Measurements from ENCODE around the gene CFHR3. TPM values are rescaled to one million over a fixed set of nuclear protein-coding genes. Genes with fewer than 3 reads are reported as not detected.
A peak's percentile ranks its signal among the peaks of the same experiment; 100 is the strongest.
"Not testable (repeated sequence)": the region's sequence is repeated elsewhere in the genome, so short reads cannot be mapped to it uniquely, and the experiment has no call there.

The CFHR3 gene
- total RNA-seq: not detected in 2 replicates

DNA sequence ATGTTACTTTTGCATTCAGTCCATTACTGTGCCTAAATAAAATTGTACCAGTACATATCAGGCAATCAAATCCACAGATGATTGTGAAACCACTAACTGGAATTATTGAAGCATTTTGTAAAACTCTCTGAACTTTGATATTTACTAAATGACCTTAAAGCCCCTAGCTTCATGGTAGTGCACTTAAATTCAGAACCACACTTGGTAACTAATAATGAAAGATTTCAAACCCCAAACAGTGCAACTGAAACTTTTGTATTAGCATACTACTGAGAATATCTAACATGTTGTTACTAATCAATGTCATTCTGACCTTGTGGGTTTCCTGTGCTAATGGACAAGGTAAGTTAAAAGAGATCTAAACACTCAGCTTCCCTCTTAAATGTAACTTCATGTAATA, at the start of gene CFHR3:
Gene CFHR3, plus strand, starts transcription at position 238 of the 400 bp plus-strand sequence. Its CDS starts 47 bp downstream, at position 285.
- no peak for DNase-seq (ENCODE audit: low read depth)

DNA sequence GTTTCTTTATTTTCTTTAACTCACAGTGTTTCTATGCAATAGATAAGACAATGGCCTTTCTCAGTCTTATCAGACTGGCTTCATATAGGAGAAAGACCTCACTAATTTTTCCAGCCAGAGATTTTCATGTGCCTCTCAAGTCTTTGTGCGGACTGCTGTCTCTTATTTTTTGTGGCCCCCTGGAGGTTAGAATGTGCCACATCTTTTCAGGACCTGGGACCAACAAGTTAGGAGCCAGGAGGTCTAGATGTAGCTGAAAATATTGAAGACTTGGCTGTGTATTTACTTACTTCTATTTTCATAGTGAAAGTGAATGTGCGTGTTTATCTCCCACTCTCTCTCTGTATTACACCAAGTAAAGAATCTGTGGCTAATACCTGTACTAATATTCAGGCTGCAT, 42.1 kb upstream of the CFHR3 start:
- no peak for DNase-seq (ENCODE audit: low read depth)

DNA sequence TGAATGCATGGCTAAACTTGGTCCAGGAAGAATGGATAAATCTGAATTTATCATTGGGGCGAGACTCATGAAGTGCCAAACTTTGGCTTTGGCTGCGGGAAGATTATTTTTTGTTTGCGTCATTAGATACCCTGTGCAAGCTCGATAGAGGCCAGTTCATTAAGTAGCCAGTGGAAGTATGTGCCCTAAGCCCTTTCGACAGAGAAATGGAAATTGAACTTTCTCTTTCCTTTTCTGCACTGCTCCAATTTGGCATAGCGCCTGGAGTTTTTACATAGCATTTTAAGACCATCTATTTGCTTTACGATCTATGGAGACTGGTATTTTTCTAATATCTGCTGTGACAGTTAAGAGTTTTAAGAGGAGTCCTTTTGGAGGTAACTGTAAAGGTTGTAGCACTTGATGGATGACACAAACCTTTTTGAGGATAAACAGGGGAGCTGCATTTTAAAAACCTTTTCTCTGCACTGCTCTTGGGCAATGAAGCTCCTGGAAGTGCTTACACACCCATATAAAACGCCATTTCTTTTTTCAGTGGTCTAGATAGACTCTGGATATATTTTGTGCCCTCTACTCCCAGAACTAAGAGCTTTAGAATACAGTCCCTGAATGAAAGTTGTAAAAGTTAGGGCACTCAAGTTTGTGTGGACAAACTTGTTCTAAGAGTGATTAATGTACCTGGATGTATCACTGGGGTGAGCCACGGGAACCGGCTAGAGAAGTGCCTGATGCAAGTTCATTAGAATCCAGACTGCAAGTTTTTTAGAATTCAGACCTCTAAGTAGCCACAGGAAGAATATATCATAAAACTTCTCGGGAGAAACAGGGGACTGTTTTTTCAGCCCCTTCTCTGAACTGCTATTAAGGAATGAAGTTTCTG, 41.3 kb upstream of the CFHR3 start:
- DNase-seq (ENCODE audit: low read depth): no peak

DNA sequence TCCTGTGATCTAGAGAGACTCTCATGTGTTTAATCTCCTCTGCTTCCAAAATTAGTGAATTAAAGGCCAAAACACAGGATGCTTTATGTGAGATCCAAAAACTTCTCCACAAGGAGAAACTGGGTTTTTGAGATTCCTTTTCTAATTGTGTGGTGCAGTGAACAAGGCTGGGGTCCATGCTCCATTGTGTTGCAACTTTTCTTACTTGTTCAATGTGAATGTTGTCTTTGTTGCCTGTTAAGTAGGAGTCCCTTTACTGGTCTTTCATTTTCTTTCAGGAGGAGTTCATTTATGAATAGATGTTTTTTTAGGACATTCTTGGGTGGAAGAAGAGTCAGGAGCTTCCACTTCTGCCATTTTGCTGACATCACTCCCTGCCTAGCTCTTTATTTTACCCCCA, 40.6 kb upstream of the CFHR3 start:
- no peak for DNase-seq (ENCODE audit: low read depth)

DNA sequence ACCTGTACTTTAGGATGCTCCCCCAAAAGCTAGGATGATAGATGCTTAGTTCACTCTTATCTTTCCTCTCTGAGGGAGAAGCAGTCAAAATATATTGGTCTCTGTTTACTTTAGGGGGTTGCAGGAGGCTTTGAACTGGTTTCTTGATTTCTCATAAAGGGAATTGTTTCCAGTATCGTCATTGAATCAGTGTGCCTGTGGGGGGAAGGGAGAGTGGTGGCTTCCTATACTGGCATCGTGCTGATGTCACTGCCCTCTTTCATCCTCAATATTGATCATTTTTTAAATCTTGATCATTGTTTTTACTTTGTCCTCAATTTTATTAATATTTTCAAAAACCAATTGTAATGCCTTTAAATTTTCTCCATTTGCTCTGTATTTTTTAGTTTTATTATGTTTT, 40.2 kb upstream of the CFHR3 start:
- DNase-seq (ENCODE audit: low read depth): no peak

DNA sequence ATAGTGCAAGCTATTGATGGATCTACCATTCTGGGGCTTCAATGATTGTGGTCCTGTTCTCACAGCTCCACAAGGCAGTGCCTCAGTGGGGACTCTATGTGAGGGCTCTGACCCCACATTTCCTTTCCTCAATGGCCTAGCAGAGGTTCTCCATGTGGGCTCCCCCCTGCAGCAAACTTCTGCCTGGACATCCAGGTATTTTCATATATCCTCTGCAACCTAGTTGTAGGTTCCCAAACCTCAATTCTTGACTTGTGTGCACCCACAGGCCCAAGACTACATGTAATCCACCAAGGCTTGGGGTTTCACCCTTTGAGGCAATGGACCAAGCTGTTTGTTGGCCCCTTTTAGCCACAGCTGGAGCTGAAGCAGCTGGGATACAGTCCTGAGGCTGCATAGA, 35.9 kb upstream of the CFHR3 start:
- no peak for DNase-seq (ENCODE audit: low read depth)

DNA sequence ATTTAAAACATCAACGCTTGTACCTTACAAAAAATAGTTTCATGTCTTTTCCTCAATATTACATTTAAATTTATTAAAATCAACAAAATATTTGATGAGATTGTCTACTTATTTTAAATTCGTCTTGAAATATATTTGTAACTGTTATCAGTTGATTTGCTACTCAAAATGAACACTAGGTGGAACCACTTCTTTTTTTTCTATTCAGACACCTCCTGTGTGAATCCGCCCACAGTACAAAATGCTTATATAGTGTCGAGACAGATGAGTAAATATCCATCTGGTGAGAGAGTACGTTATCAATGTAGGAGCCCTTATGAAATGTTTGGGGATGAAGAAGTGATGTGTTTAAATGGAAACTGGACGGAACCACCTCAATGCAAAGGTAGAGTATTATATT, 31.4 kb upstream of the CFHR3 start:
- DNase-seq (ENCODE audit: low read depth): peak; percentile 28

DNA sequence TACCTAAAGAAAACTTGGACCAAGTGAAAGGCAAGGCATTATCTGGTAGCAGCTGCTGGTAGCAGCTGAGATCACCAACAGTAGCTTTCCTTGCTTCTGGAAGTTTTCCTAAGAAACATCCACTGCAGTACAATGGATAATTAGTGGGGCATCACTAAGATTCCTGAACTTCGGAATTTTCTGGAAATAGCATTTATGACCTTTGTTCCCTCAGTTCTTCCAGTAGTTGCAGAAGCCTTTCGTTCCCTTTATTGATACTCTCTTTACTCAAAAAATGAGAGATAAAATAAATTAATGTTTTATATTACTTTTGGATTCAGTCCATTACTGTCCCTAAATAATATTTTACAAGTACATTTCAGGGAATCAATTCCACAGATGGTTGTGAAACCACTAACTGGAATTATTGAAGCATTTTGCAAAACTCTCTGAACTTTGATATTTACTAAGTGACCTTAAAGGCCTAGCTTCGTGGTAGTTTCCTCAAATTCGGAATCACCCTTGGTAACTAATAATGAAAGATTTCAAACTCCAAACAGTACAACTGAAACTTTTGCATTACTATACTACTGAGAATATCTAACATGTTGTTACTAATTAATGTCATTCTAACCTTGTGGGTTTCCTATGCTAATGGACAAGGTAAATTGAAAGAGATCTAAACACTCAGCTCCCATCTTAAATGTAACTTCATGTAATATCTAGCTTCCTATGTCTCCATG, 9.5 kb upstream of the CFHR3 start:
- DNase-seq (ENCODE audit: low read depth): not testable (repeated sequence)

DNA sequence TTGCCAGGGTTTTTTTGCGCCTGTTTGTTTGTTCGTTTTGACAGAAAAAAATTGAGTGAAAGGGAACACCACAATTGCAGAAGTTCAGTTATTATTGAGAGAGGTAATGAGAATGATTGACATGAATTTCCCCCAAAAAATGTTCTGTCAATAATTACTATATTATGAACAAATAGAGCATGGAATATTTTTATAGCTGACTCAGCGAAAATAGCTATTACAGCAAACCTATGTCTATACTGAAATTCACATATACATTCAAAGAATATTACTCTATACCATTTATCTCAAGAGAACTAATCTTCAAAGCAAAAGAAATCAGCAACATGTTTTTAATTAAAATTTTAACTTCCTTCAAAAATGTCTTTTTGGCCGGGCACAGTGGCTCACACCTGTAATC, 4.8 kb upstream of the CFHR3 start:
- DNase-seq (ENCODE audit: low read depth): not testable (repeated sequence)

DNA sequence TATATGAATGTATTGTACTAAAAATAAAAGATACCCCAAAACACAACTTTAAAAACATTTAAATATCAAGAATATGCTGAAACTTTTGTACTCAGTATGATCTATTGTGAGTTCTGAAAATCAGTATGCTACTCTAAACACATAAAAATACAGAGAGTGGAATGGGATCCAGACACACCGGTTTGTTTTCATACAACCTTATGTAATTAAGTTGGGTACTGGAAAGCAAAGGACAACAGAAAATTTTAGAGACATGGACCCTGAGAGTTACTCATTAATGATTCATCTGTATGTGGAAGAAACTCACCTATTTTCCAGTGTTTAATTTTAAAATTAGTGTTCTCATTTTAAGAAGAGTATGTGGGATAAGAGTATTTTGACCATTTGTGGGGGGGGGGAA, 927 bp upstream of the CFHR3 start:
- no peak for DNase-seq (ENCODE audit: low read depth)

DNA sequence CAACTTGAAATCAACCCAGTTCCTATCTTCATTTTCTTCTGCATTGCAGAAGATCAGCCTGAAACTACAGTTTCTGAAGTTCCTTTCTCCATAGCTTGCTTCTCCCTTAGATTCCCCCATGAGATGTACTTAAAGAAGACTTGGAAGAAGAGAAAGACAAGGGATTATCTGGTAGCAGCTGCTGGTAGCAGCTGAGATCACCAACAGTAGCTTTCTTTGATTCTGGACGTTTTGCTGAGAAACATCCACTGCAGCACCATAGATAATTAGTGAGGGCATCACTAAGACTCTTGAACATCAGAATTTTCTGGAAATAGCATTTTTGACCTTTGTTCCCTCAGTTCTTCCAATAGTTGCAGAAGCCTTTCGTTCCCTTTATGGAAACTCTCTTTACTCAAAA, 465 bp upstream of the CFHR3 start:
- DNase-seq (ENCODE audit: low read depth): no peak

DNA sequence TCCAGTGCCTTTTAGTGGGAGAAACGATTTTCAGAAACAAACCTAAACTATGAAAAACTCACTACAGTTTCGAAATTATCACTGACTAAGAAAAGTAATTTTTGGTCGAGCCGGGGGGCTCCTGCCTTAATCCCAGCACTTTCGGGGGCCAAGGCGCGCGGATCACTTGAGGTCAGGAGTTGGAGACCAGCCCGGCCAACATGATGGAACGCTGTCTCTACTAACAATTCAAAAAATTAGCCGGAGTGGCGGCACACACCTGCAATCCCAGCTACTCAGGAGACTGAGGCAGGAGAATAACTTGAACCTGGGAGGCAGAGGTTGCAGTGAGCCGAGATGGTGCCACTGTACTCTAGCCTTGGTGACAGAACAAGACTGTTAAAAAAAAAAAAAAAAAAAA, 3.0 kb downstream of the CFHR3 start:
- DNase-seq (ENCODE audit: low read depth): no peak

DNA sequence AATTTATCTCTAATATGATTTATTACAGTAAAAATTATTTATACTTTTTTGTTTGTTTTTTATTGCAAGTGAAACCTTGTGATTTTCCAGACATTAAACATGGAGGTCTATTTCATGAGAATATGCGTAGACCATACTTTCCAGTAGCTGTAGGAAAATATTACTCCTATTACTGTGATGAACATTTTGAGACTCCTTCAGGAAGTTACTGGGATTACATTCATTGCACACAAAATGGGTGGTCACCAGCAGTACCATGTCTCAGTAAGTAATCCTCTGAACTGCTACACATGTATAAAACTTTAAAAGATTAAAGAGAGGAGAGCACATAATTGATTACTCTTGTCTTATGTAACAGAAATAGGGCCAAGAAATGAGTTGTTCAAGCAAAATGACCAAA, 4.5 kb downstream of the CFHR3 start:
- no peak for DNase-seq (ENCODE audit: low read depth)

DNA sequence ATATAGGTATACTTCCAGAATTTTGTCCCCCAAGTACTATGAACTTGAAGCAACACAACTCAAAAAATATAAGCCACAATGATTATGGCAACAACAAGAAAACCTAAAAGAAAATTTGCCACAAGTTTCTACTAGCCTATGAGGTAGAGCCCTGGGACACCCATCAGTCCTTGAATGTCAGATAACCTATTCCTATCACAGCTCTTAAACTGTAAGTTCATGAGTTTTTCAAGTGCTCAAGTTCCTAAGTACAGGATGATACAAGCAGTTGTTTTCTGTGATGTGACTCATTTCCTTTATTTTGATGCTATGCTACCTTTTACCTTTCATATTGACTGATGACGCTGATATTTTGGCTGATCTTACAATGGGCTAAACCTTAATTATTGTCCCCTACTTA, 16.6 kb downstream of the CFHR3 start:
- not testable (repeated sequence) for DNase-seq (ENCODE audit: low read depth)

DNA sequence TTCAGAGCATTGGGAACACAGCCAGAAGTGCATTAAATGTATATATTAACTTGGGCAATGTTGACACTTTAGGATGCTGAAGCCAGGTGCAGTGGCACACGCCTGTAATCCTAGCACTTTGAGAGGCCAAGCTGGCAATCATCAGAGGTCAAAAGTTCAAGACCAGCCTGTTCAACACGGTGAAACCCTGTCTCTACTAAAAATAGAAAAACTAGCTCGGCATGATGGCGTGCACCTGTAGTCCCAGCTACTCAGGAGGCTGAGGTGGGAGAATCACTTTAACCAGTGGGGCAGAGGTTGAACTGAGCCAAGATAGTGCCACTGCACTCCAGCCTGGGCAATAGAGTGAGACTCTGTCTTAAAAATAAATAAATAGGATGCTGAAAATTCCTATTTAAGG, 19.5 kb downstream of the CFHR3 start:
- not testable (repeated sequence) for DNase-seq (ENCODE audit: low read depth)

DNA sequence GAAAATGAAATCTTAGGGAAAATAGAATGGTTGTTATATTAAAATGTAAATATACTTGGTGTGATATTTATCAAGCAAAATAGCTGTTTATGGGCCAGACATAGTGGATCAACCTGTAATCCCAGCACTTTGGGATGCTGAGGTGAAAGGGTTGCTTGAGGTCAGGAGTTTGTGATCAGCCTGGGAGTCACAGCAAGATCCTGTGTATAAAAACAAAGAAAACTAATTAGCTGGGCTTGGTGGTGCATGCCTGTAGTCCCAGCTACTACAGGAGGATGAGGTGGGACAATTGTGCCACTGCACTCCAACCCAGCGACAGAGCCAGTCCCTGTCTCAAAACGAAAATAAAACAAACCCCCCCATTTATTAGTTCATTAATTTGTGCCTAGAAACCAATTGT, 23.3 kb downstream of the CFHR3 start:
- no peak for DNase-seq (ENCODE audit: low read depth)

DNA sequence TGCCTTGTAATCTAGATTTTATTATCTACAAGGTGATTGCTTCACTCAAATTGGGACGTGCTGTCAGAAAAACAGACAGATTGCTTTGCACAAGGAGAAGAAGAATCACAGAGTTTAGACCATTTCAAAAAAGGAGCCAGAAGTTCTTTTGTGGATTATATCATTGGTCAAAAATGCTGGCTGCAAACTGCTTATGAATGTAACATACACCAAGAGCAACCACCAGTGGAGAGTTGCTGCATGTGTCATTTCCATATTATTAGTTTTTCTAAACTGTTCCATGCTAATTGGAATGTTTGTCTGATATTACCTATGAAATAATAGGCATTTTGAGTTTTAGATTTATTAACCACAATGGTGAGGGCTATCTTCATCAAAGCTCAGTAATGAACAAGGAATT, 27.3 kb downstream of the CFHR3 start:
- not testable (repeated sequence) for DNase-seq (ENCODE audit: low read depth)

DNA sequence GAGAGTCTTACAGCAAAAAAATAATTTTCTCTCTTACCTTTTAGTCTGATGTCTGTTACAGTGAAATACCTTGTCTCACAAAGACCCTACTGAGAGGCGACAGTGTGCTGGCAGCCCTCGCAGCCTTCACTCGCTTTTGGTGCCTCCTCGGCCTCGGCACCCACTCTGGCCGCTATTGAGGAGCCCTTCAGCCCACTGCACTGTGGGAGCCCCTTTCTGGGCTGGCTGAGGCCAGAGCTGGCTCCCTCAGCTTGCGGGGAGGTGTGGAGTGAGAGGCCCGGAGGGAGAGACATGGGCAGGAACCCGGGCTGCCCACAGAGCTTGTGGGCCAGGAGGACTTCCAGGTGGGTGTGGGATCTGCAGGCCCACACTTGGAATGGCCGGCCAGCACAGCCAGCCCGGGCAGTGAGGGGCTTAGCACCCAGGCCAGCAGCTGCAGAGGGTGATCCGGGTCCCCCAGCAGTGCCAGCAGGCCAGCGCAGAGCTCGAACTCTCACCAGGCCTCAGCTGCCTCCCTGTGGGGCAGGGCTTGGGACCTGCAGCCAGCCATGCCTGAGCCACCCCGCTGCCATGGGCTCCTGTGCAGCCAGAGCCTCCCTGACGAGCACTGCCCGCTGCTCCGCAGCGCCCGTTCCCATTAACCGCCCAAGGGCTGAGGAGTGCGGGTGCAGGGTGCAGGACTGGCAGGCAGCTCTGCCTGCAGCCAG, 34.0 kb downstream of the CFHR3 start:
- DNase-seq (ENCODE audit: low read depth): no peak

DNA sequence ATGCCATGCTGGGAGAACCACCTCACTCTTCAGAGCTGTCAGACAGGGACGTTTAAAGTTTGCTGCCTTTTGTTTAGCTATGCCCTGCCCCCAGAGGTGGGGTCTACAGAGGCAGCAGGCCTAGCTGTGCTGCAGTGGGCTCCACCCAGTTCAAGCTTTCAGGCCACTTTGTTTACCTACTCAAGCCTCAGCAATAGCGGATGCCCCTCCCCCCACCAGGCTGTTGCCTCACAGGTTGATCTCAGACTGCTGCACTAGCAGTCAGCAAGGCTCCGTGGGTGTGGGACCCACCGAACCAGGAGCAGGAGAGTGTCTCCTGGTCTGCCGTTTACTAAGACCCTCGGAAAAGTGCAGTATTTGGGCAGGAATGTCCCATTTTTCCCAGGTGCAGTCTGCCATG, 42.8 kb downstream of the CFHR3 start:
- not testable (repeated sequence) for DNase-seq (ENCODE audit: low read depth)

DNA sequence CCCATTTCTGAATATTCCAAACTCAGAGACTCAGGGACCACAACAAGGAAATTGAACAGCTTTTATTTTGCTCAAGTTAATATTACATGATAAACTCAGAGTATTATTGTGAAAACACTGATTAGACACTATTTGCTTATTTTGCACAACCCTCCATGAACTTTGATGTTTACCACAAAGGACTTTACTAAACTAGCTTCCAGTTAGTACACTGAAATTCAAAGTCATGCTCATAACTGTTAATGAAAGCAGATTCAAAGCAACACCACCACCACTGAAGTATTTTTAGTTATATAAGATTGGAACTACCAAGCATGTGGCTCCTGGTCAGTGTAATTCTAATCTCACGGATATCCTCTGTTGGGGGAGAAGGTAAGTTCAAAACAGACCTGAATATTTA, 44.9 kb downstream of the CFHR3 start, which contains the start of gene CFHR1:
Gene CFHR1, plus strand, starts transcription at position 201 of the 400 bp plus-strand sequence. Its CDS starts 114 bp downstream, at position 315.
- not testable (repeated sequence) for DNase-seq (ENCODE audit: low read depth)

DNA sequence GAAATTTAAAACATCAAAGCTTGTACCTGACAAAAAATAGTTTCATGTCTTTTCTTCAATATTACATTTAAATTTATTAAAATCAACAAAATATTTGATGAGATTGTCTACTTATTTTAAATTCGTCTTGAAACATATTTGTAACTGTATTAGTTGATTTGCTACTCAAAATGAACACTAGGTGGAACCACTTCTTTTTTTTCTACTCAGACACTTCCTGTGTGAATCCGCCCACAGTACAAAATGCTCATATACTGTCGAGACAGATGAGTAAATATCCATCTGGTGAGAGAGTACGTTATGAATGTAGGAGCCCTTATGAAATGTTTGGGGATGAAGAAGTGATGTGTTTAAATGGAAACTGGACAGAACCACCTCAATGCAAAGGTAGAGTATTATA, 53.2 kb downstream of the CFHR3 start:
- peak; percentile 51 for DNase-seq (ENCODE audit: low read depth)
